Measurements from ENCODE around the gene CACNA1C.

The CACNA1C gene

DNA sequence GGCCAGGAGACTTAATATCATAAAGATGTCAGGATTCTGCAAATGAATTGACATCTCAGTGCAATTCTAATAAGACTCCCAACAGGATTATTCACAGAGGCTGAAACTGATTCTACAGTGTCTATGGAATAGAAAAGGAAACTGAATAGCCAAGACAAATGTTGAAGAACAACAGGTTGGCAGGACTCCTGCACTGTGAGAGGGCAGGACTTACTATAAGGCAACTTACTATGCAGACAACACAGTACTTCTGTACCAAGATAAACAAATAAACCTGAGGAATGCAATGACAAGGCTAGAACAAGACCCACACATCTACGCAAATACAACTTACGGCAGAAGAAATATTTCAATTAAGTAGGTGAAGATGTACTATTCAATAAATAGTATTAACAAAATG is 609.7 kb downstream of the CACNA1C start:
- DNase-seq, result no peak

DNA sequence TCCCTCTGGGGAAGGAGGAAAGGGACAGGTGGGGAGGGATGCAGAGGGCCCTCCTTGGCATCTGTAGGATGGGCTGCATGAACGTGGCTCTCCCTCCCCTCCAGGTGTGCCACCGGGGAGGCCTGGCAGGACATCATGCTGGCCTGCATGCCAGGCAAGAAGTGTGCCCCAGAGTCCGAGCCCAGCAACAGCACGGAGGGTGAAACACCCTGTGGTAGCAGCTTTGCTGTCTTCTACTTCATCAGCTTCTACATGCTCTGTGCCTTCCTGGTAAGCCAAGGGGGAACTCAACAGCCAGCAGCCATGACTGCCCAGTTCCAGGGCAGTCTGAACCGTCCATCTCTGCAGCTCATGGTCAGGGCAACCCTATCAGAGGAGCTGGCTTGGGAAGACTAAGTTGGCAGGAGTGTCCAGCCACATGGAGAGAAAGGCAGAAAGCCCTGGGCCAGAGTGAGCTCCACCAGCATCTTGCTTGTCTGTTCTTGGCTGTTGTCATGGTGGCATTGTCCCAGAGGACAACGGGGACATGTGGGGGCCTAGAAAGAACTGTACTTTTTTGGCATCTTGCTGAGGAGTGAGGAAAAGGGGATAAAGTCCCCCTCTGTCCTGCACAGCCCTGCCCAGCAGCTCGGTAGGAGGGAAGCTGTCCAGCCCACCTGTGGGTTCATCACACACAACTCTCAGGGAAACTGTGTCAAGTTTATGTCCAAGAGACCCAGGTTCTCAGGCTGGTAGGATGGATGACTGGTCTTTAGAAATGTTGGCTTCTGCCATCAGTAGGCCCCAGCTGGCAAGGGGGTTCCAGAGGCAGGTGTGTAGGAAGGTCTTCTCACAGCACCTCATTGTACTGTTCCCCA is 612.2 kb downstream of the CACNA1C start:
- DNase-seq, result no peak

GRCh38 chr12:2666411-2666810 is 613.6 kb downstream of the CACNA1C start:
- DNase-seq, result no peak

DNA sequence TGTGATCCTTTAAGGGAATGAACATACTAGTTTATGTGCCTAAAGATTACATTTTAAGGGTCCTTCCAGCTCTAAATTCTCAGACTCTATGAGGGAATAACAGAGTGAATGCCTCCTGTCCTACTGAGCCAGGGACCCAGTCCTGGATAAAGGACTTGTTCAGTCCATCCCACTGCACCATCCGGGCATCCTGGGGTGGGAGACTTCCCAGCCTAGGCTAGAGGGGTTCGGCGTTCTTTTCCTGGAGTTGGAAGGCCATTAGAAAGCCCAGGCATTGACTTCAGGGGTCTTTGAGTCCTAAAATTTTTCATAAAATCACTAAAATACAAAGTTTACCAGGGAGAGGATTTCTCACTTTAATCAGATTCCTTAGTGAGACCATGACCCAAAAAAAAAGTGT is 614.1 kb downstream of the CACNA1C start:
- no peak for DNase-seq

DNA sequence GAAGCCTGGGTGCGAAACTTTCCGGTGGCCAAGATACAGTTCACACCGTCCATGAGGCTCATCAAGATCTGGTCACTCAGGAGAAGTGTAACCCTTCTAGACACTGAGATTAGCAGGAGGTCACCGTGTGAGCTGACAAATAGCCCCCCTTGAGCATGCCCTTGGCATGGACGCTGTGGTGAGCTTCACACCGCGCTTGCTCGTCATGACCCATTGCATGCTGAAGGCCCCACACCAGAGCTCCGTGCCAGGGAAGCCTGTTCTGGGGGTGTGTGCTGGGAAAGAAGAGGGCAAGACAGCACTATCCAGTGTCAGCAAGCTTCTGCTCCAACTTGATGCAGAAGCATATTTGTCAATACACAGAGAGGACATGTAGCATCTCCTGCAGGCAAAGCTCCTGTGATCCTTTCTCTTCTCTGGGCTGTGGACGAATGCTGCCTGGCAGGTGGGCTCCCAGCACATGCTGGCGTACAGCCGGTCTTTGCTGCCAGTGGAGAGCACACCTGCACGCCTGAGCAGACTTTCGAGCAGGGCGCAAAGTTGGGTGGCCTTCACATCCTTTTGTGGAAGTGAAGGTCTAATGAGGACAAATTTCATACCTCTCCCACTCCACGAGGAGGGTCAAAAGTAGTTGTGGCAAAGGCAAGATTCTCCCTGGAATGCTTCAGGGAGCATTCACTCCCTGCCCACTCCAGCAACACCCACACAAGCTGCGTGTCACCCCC is 615.1 kb downstream of the CACNA1C start:
- DNase-seq, result no peak

- no peak for DNase-seq
Measured at GRCh38 chr12:2668816-2669215, 616.0 kb downstream of the CACNA1C start.

- DNase-seq, result no peak
Measured at GRCh38 chr12:2669560-2669959, 616.8 kb downstream of the CACNA1C start.

- no peak for DNase-seq
Measured at GRCh38 chr12:2672863-2673262, 620.1 kb downstream of the CACNA1C start.

- DNase-seq, result no peak
Measured at GRCh38 chr12:2673966-2674810, 621.4 kb downstream of the CACNA1C start.

DNA sequence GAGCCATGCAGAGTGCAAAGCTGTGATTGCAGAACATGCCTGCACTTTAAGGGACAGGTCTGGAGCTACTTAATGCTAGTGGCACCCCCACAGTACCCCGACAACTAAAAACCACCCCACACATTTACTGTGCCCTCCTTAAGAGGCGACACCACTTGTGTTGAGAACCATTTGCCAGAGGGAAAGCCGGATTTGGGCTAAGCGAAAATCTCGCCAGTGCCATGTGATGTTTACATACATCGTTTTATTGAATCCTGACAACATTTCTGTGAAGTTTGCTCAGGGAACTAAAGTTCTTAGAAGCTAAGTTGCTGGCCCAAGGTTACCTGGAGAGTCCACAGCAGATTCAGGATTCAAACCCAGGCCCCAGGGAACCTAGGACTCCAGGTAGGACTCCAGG is 623.0 kb downstream of the CACNA1C start:
- DNase-seq, result no peak

DNA sequence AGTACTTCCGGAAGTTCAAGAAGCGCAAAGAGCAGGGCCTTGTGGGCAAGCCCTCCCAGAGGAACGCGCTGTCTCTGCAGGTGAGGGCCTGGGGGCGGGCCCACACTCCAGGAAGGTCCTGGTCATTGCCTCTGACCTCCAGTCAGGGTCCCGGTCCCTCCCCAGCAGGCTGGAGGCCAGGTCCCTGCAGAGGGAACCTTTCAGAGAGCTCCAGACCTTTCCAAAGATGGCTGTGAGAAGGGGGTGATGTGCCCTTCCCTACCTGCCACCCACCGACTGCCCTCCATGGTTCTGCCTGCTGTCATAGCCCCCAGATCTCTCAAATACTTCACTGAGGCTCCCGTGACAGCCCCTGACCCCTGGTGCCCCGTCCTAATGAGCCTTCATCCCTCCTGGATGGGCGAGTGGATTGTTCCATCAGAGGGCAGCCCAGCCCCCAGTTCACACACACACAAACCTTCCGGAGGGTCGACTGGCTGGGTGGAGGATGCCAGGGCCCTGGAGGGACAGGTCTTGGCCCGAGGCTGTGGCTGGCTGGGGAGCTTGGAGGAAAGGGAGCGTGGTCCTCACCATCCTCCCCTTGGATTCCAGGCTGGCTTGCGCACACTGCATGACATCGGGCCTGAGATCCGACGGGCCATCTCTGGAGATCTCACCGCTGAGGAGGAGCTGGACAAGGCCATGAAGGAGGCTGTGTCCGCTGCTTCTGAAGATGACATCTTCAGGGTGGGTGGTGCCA is 624.5 kb downstream of the CACNA1C start:
- DNase-seq, result no peak

- no peak for DNase-seq
Measured at GRCh38 chr12:2678426-2678825, 625.6 kb downstream of the CACNA1C start.

- DNase-seq, result no peak
Measured at GRCh38 chr12:2679068-2679815, 626.5 kb downstream of the CACNA1C start.

DNA sequence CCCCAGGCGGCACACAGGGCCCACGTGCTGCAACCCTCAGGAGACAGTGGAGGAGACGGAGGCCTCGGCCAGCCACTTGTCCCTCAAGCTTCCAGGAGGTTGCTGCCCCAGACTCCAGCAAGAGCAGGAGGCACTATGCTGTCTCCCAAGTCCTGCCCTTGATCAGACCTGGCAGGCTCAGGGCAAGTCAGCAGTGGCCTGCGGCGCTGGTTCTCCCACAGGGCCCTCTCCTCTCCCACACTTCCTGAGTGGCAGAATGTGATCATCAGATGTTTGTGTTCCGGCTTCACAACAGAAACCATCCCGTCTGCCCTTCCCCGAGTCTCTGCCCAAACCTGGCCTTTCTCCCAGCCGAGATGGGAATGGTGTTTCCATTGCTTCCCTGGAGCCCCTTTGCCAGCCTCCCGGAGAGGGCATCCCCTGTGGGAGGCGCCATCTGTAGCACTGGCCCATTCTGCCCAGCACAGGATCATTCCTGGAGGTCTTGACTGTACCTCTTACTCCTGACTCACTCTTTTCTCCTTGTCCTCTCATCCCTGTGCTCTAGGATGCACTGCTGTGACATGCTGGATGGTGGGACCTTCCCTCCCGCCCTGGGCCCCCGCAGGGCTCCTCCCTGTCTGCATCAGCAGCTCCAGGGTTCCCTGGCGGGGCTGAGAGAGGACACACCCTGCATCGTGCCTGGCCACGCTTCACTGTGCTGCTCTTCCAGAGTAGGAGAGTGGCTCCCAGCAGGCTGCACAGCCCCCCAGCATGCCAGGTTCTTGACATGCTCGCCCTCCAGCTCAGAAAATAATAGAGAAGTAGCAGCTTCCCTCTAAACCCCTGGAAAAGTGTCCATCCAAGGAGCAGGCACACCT is 627.3 kb downstream of the CACNA1C start:
- no peak for DNase-seq

- no peak for DNase-seq
Measured at GRCh38 chr12:2680676-2681039, 627.9 kb downstream of the CACNA1C start.

DNA sequence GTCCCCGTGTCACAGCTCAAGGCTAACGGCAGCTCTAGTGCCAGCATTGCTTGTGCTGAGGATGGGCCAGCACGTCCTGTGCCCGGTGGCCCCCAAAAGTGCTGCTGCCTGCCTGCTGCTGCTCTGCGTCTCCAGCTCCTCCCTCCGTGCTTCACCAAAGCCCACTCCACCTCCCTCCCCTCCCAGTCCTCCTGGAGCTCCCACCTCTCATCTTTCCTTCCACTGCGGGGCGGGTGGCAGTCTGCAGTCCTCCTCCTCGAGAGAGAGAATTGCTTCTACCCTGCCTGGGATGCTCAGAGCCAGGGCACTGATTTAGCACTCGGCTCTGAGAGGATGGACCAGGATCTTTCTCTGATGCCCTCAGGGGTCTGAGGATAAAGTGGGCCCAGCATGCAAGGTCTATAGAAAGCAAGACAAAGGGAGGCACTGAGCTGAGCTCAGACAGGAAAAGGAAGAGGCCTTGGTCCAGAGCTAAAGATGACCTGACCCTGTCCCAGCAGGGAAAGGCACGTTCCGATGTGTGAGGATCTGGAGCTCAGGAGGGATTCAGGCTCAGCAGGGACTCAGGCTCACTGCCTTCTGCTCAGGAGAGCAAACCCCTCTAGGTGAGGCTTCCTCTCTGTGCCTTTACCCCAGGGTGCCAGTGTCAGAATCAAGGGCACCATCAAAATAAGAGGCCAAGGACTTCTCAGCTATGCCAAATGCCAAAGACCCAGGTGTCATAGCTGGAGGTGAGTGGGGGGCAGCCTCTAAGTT is 628.8 kb downstream of the CACNA1C start:
- no peak for DNase-seq

DNA sequence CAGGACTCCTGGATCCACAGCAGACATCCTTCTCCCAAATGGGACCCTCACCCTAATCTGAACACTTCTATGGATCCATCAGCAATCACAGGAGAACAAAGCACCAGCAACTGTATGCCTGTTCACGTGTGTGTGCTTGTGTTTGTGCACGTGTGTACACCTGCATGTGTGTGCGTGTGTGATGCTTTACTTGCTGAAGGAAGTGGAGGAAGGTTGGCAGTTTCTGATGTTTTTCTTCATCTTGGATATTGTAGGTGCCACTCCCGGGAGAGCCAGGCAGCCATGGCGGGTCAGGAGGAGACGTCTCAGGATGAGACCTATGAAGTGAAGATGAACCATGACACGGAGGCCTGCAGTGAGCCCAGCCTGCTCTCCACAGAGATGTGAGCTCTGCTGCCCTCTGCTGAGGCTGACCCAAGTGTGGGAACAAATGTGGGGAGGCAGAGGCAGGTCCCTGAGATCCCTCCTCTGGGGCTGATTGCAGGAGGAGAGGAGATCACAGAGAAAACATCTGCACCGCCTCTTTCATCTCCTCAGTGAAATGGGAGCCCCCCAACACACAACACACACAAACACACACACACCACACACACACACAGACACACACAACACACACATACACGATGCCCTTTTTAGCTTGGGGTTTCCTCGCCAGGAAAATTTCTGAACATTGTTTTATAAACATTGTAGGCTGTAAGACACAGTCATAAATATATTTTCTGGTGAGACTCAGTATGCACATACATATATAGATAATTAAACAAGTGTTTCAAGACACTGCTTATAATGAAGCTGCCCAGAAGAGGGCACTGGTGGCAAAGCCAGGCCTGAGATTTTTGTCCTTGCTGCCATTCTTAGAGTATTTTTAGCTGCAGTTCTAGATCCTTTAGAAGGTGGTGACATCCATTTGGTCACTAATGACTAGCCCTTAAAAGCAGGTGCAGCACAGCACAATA is 629.8 kb downstream of the CACNA1C start:
- DNase-seq, result no peak

- DNase-seq, result no peak
Measured at GRCh38 chr12:2683283-2684025, 630.7 kb downstream of the CACNA1C start.
